ENCODE measurements around the gene DGKA.
"Not testable (repeated sequence)": the region's sequence is repeated elsewhere in the genome, so short reads cannot be mapped to it uniquely, and the experiment has no call there.

DGKA gene

DNA sequence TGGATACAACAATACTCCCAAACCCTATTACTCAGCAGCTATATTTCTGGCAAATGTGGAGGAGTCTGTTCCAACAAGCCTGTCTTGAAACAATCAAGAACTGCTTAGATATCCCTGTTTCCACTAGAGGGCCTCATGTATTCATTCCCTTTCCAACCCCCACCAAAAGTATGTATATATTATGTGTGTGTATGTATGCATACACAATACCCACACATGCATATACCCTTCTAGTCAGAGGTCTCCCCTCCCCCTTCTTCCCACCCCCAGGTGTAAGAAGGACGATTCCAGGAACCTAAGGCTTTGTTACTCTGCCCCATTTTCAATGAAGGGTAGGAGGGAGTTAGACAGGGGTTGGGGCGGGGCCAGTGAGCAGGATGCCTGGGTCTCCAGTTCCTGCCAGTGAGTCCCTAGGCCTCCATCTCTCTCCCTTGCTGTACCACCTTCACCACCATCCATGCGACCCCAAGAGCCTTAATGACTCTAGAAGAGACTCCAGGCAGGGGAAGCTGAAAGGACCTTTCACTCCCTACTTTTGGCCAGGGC lies at the start of gene DGKA:
TSS of gene DGKA (plus strand) at position 392 of the 546 bp plus-strand sequence. CDS start 5,342 bp downstream, outside the sequence.
- DNase-seq, result peak; percentile 74 to 80

DNA sequence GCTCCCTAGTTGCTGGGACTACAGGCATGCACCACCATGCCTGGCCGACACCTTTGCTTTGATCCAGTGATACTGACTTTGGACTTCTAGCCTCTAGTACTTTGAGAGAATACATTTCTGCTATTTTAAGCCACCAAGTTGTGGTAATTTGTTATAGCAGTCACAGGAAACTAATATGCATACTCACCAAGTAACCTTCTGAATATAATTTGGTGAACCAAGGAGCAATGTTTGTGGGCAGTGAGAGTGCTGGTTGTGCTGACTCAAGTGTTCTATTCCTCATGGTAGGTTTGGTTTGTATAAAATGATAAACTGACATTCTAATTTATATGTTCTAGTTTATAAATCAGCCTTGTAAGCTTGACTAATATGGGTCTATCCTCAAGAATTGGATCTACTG lies 45.8 kb upstream of the DGKA start:
- DNase-seq, result no peak

DNA sequence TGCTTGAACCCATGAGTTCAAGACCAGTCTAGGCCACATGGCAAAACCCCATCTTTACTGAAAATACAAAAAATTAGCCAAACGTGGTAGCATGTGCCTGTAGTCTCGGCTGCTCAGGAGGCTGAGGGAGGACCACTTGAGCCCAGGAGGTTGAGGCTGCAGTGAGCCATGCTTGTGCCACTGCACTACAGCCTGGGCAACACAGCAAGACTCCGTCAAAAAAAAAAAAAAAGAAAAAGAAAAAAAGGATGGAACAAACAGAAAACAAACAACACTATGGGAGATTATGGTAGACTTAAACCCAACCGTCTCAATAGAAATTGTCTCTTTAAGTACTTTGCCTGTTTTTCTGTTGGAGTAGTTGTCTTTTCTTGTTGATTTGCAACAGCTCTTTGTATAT lies 39.7 kb upstream of the DGKA start:
- DNase-seq, result no peak

DNA sequence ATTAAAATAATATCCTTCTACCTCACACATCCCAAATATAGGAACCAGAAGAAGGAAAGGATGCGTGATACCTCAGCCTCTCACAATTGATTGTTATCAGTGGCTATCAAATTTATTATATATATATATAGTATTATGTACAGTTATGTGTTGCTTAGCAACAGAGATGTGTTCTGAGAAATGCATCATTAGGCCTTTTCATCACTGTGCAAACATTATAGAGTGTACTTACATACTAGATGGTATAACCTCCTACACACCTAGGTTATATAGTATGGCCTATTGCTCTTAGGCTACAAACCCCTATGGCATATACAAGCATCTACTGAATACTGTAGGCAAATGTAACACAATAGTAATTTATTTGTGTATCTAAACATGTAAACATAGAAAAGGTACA lies 37.2 kb upstream of the DGKA start:
- DNase-seq, result no peak

DNA sequence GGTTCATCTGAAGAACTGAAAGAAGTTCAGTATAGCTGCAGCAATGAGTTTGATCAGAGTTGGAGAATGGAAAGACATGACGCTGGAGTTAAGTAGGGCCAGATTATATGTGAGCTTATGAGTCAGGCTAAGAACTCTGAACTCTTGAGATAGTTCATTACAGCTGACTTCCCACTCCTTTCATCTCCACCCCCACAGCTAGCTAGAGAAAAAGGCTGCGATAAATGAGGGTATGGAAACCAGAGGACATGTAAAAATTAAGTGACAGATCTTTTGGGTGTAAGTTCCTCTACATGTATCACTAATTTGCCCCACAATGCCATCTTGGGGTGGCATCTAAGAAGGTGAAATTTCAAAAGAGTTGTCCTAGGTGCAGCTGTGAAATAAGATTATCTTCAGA lies 31.9 kb upstream of the DGKA start:
- DNase-seq, result no peak

DNA sequence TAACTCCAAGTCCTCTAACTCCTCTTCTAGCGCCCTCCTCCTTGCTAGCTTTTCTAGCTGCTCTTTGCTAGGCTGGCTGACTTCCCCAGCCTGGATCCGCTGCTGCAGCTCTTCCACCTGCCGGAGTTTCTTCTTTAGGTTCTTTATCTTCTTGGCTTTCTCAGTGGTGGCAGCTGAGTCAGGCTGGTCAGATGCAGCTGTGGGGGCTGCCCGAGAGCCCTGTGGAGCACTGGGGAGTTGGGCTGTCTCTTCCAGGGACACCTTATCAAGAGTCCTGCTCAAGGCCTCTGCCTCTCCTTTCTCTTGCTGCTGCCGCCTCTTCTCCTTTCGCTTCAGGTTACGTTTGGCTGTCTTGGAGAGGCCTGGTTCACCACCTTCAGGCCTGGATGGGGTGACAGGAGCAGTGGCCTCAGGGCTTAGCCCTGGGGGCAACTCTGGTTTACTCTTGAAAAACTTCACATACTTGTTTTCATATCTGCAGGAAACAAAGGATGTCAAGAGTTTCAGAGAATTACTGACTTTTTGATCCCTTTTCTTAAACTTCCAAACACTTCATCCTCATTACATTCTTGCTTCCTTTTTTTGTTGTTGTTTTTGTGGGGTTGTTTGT lies 29.0 kb upstream of the DGKA start:
- DNase-seq, result no peak

DNA sequence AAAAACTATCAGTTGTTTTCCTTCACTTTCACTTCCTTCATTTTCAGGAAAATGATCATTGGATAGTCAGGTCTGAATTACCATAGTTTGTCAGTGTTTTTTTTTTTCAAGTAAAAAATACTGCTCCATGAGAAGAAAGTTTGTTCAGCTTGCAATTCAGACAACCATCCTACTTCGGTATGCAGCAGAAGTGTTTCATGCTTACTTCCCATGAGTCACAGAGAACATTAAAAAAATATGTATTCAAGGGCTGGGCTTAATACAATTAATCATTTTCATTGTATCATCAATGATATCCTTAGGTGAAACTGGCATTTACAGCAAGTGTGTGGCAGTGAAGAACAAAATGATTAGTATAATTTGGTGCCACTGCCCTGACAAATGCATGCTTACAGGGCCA lies 24.9 kb upstream of the DGKA start:
- DNase-seq, result no peak

DNA sequence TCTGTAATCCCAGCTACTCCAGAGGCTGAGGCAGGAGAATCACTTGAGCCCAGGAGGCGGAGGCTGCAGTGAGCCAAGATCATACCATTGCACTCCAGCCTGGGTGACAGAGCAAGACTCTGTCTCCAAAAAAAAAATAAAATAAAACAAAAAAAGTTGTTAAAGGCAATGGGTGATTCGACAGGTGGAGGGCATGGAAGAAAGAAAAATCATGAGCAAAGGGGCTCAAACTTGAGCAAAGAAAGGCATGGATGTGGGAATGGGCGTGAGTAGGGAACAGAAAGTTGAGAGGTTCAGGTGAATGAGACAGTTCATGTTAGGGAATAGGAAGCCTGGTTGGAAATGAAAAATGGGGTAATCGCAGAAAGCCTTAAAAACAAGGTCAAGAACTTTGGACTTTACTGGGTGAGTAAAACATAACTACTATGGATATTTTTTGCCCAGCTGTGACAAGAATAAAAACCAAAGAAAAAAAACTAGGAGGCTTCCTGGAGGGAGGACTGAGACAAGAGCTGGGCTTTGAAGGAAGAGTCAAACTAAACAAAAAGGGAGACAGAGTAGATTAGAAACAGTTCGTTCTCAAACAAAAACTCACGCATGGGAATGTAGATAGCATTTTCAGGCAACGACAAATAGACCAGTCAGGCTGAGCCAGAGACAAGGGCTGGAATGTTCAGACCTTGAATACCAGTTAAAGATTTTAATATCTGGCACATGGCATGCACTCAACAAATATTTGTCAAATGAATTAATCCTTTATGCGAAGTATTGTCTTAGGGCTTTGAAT lies 22.0 kb upstream of the DGKA start:
- no peak for DNase-seq

DNA sequence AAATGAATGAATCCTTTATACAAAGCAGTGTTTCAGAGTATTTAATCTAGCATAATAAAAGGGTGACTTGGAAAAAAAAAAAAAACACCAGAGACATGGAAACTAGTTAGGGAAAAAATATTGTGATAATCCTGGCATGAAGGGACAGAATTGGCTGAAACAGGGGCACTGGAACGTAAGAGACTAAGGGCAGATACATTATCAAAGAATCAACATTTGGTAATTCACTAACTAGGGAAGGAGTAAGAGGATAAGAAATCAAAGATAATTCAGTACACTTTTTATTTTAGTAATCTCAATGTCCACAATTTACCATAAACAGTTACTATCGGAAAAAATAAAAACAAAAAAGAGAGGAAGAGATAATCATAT lies 21.5 kb upstream of the DGKA start:
- no peak for DNase-seq

DNA sequence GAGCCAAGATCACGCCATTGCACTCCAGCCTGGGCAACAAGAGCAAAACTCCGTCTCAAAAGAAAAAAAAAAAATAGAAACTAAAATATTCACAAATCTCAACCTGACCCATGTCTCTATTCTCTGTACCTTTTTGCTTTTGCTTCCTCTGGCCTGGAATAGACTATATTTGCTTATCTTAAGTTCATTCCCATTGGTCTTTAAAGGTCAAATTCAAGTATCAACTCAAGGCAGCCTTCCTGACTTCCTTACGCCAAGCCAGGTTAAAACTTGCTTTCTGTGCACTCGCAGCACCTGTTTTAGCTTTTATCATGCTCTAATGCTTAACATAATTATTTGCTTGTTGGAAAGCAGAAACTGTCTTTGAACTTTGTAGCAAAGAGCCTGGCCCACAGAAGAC lies 18.1 kb upstream of the DGKA start:
- DNase-seq, result no peak

DNA sequence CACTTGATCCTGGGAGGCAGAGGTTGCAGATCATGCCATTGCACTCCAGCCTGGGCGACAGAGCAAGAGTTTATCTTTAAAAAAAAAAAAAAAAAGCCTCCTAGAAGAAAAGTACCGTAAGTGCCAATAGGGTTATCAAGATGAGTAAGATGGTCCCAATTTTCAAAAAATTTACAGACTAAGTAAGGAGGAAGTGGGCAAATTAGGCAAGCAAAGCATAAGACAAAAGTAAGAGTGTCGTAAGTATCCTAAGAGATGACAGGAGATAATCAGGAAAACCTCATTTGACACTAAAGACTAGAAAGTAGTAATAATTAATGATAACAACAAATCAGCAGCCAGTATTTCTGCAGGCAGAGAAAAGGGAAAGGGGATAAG lies 15.5 kb upstream of the DGKA start:
- DNase-seq, result no peak

DNA sequence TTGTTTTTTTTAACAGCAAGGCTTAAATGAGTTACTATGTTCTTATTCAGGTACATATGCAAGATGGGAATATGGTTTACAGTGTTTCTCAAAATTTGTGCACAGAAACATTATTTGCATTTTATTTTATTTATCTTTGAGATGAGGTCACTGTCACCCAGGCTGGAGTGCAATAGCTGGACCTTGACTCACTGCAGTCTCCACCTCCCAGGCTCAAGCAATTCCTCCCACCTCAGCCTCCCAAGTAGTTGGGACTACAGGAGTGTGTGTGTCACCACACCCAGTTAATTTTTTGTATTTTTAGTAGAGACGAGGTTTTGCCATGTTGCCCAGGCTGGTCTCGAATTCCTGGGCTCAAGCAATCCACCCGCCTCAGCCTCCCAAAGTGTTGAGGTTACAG lies 11.9 kb upstream of the DGKA start:
- not testable (repeated sequence) for DNase-seq

DNA sequence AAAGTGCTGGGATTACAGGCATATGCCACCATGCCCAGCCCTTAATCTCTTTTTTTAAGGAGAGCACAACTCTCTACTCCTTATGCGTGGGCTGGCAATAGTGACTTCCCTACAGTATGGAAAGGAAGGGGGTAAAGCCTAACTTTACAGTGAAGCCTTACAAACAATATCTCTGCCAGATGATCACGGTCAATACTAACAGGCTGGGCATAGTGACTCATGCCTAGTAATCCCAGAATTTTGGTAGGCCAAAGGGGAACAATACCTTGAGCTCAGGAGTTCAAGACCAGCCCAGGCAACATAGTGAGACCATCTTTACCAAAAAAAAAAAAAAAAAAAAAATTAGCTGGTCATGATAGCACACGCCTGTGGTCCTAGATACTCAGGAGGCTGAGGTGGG lies 8.8 kb upstream of the DGKA start:
- DNase-seq, result no peak

DNA sequence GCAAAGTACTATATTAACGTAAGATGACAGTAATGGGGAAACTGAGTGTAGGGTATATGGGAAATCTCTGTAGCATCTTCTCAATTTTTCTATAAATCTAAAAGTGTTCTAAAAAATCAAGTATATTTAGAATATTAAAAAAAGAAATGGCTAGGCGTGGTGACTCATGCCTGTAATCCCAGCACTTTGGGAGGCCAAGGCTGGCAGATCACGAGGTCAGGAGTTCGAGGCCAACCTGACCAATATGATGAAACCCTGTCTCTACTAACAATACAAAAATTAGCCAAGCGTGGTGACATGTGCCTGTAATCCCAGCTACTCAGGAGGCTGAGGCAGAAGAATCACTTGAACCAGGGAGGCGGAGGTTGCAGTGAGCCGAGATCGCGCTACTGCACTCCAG lies 7.3 kb upstream of the DGKA start:
- DNase-seq, result not testable (repeated sequence)

DNA sequence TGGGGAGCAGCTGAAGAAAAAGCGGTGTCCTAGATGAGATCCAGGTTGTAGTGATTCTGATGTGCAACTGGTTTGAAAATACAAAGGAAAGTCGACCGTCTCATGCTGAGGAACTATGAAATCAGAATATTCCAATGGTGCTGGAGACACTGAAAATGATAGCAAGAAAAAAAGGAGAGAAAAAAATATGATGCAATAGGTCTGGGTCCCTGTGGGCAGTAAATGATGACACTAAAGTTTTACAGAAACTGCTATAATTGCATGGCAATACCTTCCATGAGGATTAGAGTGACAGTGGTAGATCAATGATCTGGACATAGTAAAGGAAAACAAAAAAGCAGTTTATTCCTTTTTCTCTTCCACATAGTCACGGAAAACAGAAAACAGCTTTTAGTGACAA lies 5.6 kb upstream of the DGKA start:
- DNase-seq, result no peak

DNA sequence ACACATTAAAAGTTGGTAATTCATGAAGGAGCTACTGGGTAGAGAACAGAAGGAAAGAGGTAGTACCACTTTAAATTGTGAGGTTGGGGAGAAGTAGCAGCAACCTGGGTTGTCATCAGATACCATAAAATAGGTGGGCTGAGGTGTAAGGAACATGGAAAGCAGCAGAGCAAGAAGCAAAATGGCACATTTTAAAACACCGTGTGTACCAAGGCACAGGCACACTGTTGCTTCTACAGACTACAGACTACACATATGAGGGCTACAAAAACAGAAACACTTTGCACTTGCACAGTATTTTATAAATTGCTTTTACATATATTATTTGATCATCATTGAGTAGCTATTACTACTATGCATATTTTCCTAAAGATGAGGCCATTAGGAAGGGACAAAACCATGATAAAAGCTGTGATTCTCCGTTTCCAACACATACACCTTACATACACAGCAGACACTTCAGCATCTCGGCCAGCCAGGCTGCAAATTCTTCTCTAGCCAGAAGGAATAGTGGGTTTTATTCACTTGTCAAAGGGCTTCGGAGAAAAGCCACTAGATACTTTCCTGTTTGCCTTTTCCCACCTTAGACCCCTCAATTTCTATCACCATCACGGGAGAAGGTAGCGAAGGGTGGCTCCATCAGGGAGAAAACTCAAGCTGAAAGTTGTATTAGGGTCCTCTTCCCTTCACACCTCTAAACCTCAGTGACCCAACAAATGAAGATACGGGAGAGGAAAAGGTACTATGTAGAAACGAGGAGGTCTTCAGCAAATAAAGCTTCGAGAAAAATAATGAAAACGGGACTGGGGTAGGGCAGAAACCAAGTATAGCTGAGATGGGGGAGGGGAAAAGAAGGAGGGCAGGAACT lies 4.9 kb upstream of the DGKA start:
- peak in 1 of 2 donors; percentile 7 for DNase-seq

DNA sequence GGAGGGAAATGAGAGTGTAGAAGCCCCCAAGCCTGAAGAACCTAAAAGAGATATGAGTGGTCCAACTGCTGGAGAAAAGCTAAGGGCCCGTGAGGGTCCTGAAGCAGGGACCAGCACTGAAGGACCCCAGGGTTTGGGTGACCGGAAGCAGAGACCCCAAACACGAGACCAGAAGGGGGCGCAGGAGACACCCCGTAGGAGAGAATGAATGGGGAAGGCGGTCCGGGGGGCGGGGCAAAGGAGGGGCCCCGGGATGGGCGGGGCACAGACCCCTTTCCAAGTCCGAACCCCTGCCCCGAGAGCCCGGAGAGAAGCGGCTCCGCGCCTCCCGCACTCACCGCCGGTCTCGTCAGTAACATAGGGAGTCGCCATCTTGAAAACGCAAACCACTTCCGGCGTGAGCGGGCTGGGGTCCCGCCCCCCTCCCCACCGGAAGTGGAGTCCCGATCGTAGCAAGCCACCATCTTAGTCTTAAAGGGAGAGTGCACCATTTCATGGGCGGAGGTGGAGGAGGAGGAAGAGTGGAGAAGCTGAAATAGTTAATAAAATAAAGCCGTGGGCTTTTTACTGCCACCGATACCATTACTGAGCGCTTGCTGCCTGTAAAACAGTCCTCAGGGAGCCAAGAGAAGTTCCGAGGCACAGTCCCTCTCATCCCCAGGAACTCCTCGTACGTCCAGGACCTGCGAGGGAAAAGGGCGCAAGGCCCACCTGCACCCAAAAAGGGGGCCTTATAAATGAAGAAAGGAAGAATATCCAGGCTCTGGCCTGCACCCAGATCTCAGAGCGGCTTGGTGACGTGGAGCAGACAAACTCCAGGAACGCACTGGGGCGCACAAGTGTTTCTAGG lies 4.0 kb upstream of the DGKA start:
- peak; percentile 93 to 94 for DNase-seq

DNA sequence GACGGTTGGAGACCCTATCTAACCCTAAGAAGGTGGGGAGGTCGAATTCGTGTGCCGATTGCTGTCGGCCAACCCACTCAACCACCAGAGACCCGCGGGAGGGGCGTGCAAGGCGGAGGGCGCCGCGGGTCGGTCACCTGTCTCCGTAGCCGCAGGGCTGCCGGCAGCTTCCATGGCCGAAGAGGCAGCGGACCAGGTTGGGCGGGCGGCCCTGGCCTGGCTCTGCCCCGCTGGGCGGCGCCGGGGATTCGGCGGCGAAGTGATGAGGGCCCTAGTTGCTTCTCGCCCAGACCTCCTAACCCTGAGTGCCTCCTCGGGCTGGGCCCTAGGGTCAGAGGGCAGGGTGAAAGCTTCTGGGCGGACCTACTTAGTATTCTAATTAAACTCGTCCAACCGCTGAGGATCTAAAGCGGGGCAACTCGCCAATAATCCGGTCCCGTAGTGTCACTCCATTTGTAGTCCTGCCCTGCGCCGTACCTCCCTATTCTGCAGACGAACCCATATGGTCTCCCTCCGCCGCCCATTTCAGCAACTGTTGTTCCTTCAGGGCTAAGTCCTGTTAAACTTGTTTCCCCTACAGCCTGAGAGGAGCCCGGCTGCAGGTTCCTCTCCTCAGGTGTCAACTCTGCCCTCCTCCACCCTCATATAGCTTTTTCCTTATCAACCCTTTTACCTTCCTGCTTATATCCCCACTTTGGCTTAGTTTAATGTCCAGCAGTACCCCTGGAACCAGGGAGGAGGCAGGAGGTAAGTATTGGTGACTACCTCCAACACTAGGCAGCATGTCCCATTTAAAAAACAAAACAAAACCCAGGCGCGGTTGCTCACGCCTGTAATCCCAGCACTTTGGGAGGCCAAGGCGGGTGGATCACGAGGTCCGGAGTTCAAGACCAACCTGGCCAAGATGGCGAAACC lies 3.1 kb upstream of the DGKA start, which contains the start of gene PYM1:
TSS of gene PYM1 (minus strand) at position 307 of the 915 bp plus-strand sequence. CDS start at position 174, 133 bp downstream.
- peak; percentile 72 to 81 for DNase-seq

DNA sequence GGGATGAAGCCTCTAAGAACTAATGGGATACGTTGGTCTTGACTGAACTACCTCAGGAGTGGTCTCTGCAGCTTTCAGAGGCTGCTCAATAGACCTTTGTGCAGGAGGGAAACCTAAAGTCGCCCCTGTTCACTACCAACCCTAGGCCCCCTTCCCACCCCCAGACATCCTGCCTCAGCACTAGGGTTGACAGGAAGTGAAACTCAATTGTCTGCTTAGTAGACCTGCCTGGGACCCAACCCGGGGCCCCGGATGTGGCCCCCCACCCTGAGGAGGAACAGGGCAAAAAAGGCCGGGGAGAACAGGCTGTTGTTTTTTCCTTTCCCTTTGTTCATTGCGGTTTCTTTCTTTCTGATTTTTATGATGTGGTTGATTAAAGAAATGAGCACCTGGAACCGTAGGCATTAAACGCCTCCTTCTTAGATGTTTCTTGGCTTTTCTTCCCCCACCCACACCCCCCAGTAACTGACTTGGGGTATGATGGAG lies 1.6 kb upstream of the DGKA start:
- peak; percentile 87 to 91 for DNase-seq

DNA sequence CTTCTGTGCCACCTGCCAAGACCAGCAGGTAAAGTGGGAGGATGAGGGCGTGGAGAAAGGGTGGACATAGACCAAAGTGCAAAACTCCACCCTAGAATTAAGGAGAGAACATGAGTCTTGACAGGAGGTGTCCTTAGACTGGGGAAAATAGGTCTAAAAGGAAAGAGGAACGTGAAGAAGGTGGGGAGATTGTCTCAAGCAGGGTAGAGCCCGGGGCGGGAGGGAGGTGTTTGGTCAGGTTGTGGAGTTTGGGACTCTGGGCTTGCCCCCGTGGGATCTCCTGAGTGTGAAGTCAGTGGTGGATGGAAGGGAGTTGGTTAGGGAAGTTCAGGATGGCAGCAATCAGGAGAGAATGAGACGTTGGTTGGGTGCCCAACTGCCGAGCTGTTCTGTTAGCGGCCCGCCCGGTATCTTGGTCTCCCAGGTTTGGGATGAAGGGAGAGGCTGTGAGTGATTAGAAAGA lies 386 bp downstream of the DGKA start:
- no peak for DNase-seq
